GM21526 (cell line): Measurements from ENCODE around the gene EVA1B.

Experiments
- ATAC-seq: cut with Tn5 transposase; IDR thresholded peaks from one replicate; pipeline ENCODE4 v1.9.1; 2021; ENCODE audit warnings: moderate library complexity; ENCODE audit not compliant: unreplicated experiment, low FRiP score

The EVA1B gene, protein sequence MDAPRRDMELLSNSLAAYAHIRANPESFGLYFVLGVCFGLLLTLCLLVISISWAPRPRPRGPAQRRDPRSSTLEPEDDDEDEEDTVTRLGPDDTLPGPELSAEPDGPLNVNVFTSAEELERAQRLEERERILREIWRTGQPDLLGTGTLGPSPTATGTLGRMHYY

GRCh38 chr1:36323636-36324352, at the start of gene EVA1B:
EVA1B (minus strand) TSS chr1:36323645; CDS start chr1:36323037, 608 bp downstream.
- ATAC-seq: no peak

DNA sequence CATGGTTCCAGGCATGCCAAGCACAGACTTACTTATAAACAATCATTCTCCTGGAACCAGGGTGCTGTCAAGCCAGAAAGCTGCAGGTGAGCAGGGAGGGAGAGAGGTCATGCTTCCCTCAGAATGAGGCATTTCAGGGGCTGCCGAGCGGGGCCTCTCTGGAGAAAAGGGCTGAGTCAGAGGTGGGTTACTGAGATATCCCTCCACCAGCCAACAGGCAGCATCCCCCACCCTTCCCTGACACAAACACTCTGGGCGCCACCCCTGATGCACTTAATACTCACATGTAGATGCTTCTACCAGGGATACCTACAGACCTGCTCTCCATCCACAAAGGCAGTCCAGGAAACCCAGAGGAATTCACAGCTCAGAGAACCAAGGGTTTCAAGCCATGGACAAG, 49.2 kb upstream of the EVA1B start:
- ATAC-seq: no peak

GRCh38 chr1:36369061-36369861, 45.8 kb upstream of the EVA1B start:
- no peak for ATAC-seq

- ATAC-seq: no peak
Measured at GRCh38 chr1:36367798-36368197, 44.4 kb upstream of the EVA1B start.

DNA sequence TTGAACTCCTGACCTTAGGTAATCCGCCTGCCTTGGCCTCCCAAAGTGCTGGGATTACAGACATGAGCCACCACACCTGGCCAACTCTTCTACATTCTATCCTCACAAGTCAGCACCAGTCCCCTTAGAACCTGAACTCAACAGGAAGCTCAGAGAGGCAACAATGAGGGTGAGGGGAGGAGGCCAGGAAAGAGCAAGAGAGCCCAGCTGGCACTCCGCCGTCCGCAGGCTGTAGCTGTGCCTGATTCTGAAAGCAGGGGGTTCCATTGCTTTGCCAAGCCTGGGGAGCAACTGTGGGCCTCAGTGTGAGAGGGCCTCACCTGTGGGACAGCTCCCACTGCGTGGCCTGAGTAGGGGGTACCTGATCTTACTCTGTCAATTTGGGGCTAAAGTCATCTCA, 43.6 kb upstream of the EVA1B start:
- ATAC-seq: no peak

DNA sequence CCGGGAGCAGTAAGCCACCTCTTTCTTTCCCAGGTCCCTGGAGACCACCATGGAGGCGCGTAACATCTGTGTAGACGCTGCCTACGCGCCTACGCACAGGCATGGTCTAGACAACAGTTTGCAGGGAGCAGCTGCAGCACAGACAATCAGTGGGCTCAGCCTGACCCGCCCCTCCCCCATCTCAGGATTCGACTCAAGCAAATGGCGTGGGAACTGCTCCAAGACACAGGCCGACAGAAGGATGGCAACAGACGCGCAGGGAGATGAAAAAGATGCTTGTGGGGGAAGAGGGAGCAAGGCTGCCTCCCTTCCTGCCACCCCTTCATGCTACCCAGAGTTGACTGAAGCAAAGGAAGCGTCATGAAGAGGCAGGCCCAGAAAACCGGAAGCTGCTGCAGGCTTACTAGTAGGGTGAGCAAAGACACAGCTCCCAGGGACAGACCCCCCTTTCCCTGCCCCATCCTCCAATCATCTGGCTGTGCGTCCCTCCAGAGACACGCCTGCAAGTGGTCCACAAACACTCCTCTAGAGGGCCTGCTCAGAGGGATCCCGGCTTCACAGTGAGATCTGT, 42.7 kb upstream of the EVA1B start:
- ATAC-seq: no peak

- no peak for ATAC-seq
Measured at GRCh38 chr1:36365381-36365780, 41.9 kb upstream of the EVA1B start.

DNA sequence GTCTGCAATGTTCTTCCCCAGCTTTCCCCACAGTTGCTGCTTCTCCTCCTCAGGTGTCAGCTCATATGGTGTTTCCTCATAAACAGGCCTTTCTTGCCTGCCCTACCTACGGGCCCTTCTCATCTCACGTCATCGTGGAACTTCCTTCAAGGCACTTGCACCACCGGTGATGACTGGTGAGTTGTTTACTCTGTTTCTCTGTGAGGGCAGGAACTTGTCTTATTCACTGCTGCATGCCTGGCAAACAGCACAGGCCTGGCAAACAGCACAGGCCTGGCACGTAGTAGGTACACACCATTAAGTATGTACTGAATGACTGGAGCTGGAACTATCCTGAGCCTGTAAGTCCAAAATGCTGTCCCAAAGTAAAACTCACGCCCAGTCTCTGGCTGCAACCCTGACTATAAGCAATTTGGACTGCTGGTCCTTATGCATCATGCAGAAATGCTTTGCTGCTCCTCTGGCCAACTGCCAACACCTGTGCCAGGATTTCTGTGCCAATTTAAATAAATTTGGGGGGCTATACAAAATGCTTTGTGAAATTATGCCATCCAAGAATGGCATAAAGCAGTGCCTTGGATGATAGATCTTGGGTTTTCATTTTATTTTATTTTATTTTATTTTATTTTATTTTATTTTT, 36.6 kb upstream of the EVA1B start:
- no peak for ATAC-seq

DNA sequence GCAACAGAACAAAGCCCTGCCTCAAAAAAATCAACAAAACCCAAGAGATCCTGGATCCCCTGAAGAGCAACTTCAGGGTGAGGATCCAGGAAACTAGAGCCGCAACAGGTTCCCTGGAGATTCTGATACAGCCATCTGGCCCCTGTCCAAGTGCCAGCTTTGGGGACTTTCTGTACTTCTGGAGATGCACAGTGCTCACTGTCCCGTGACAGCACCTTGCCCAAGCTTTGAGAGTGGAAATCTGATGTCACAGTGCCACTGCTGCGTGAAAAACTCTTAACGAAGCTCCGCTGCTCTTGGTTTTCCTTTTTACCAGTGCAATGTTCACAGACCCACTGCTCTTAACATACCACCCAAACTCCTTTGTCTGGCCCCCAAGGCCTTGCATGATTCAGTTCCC, 35.9 kb upstream of the EVA1B start:
- ATAC-seq: no peak

- no peak for ATAC-seq
Measured at GRCh38 chr1:36358514-36359084, 35.2 kb upstream of the EVA1B start.

- no peak for ATAC-seq
Measured at GRCh38 chr1:36355811-36356210, 32.4 kb upstream of the EVA1B start.

DNA sequence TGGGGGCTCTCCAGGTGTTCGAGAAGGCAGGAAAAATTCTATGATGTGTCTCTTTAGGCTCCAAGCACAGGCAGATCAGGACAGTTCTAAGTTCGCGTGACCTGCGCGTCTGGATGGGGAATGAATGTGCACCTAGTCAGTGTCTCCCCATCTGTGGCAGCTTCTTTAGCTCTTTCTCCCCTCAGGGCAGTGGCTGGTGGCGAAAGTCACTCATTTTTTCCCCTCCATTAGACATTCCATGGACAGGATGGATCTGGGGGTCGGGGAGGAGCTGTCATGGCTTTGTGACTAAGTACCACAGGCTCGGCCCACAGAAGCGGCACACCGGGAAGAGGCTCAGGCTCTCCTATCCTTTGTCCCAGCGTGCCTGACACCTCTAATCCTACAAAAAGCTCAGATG, 31.0 kb upstream of the EVA1B start:
- no peak for ATAC-seq

- ATAC-seq: no peak
Measured at GRCh38 chr1:36352910-36353878, 29.7 kb upstream of the EVA1B start.

DNA sequence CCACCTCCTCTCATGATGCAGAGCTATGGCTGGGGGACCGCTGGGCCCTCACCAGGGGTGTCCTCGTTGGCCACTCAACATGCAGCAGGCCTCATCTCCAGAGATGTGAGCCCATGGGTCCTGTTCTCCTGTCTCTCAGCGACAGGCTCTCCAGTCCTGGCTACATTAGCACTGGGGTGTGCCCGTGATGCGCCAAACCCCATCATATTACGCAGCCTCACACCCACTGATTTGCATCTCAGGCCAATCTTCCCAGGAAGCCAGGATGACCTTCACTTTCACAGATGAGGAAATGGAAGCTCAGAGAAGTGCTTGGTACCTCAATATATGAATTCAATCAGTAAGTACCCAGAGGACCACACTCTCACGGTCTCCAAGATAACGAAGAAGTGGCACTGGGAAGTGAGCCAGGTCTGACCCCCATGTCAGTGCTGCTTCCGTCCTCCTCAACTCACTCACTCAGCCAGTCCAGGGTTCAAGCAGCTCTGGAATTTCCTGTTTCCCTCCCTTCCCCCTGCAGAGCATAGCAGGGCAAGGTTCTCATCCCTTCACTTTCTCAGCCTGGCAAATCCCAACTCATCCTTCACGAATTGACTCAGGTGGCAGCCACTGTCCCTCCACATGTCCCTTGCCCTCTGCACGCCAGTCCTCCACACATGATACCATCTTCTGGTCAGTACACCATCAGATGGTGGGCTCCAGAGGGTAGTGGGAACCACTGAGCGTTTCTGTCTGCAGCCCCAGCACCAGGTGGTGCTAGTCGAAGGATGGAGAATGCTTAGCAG, 28.9 kb upstream of the EVA1B start:
- ATAC-seq: no peak

- no peak for ATAC-seq
Measured at GRCh38 chr1:36351227-36351977, 28.0 kb upstream of the EVA1B start.

DNA sequence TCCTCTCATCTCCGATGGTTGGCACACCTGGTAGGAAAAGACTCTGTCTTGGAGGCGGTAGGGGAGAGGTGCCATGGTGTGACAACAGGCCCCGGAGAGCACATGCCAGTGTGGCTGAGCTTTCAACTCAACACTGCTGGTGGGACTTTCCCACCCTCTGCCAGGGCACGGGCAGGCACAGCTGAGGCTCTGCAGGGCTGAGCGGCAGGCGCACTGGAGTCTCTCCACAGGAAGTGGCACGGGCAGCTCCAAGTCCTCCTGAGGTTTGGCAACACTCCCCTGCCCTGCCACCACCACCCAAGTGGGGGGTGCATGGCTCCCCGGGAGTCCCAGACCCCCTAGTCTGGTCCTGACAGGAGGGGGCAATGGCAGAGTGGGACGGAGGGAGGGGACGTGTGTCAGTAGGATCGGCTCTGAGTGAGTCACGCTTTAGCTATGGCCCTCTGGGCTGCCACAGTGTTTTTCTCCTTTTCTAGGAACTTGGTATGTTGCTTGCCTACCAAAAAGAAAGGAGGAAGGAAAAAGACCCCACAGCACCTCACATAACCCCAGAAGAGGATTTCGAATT, 27.3 kb upstream of the EVA1B start:
- no peak for ATAC-seq

- no peak for ATAC-seq
Measured at GRCh38 chr1:36349839-36350238, 26.4 kb upstream of the EVA1B start.

DNA sequence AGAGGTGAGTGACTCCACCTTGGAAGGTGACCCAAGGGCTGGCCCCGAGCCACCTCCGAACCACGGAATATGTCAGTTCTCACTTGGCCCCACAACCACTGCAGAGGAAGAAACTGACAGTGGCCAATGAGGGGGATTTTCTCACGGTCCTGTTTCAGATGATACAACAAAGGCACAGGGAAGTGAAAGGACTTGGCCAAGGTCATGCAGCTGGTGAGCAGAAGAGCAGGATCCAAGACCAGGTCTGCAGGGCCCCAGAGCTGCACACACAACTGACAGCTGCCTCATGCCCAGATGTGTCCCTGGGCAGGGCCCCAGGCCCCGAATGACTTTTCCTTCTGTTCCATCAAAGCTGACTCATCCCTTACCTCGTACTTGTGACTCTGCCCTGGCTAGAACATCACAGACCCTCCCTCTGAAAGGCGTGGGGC, 25.8 kb upstream of the EVA1B start:
- ATAC-seq: peak; percentile 71
